Choroid plexus epithelial cell (primary cell): ENCODE results near the gene NUAK1.

Source experiments
- DNase-seq: peaks from one replicate; pipeline ENCODE4 v3.0.0-alpha.2; 2010; ENCODE audit warnings: low read depth
- H3K4me3 ChIP-seq: 2 replicates; pipeline ENCODE4 v1.5.1; 2011; ENCODE audit warnings: low read depth, mild to moderate bottlenecking, control low read depth, low read length, moderate library complexity
- TF ChIP-seq, protein P1 (sequence below): conservative IDR thresholded peaks from 2 replicates; pipeline ENCODE4 v1.5.1; 2011; ENCODE audit warnings: low read depth, mild to moderate bottlenecking, control low read depth, inconsistent platforms, low read length, moderate library complexity

NUAK1 gene

DNA sequence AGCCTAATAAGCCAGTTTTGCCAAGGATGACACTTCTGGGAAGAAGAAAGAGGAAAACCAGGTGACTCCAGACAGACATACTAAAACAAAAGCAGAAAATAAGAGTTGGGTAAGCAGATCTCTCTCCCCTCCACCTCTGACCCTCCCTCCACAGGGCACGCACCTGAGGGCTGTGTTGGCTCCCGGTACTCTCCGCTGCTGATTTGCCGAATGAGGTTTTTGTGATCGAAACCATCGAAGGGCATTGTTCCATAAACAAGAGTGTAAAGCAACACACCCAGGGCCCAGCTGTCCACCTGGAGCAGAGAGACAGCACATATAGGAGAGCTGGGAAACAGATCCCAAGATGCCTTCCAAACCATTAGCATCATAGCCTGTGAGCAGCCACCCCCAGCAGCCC lies 68.1 kb downstream of the NUAK1 start:
- no peak for DNase-seq
- TF ChIP-seq, protein P1, sequence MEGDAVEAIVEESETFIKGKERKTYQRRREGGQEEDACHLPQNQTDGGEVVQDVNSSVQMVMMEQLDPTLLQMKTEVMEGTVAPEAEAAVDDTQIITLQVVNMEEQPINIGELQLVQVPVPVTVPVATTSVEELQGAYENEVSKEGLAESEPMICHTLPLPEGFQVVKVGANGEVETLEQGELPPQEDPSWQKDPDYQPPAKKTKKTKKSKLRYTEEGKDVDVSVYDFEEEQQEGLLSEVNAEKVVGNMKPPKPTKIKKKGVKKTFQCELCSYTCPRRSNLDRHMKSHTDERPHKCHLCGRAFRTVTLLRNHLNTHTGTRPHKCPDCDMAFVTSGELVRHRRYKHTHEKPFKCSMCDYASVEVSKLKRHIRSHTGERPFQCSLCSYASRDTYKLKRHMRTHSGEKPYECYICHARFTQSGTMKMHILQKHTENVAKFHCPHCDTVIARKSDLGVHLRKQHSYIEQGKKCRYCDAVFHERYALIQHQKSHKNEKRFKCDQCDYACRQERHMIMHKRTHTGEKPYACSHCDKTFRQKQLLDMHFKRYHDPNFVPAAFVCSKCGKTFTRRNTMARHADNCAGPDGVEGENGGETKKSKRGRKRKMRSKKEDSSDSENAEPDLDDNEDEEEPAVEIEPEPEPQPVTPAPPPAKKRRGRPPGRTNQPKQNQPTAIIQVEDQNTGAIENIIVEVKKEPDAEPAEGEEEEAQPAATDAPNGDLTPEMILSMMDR: no peak
- no peak overlapping the region for H3K4me3 ChIP-seq

DNA sequence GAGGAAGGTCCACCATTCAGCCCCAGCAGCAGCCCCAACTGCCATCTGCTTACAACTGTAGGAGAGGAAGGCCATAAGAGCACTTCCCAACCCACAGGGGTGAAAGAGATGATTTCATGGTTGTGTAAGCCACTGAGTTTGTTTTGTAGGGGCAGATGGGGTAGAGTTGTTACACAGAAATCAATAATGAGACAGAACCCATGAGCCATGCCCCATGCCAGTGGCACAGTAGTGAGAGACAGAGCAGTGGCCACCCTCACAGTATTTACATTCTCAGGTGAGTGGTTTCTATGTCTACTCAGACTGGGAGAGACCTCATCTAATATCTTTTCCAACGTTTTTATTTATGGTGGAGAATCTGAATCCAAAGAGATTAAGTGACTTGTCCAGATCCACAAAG lies 68.6 kb downstream of the NUAK1 start:
- no peak for DNase-seq
- TF ChIP-seq, protein P1: no peak
- no peak overlapping the region for H3K4me3 ChIP-seq

DNA sequence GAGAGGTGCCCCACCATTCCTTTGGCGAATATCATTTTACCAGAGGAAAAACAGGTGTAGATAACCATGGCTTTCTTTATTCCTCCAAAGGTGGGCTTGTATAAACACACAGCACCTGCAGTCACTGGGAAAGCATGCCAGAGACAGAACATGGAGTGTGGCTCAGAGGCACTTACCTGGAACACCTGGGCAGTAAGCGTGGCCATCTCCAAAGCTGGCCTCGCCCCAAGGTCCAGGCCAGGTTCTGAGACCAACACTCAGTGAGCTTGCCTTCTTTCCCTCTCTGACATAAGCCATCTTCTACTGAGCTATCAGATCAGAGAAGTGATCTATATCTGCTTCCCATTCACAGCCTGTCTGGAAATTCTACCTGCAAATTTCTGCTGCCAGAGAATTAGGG lies 70.5 kb downstream of the NUAK1 start:
- H3K4me3 ChIP-seq: no peak overlapping the region
- no peak for DNase-seq
- TF ChIP-seq, protein P1: no peak

DNA sequence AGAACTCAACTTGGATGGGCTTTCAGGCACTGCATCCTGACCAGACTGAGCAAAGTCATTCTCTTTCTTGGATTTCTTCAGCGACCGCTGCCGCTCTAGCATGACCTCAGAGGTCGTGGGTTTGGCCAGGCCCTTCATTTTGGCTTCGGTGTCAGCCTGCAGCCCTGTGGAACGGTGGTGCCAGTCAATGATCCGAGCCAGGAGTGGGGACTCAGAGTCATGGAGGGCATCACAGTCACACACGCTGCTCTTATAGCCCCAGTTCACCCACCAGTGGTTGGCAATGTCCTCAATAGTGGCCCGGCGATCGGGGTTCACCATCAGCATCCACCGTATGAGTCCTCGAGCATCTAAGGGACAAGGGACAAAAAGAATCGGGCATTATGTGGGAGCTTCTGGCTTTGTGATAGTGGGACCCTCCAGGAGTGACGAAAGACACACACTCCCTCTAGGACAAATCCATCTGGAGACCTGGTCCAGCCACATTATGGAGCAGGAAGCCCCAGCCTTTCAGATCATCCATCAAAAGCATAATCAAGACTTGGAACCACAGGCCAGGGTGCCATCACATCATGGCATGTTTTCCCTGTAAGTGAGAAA lies 71.0 kb downstream of the NUAK1 start:
- TF ChIP-seq, protein P1: no peak
- H3K4me3 ChIP-seq: no peak overlapping the region
- no peak for DNase-seq

DNA sequence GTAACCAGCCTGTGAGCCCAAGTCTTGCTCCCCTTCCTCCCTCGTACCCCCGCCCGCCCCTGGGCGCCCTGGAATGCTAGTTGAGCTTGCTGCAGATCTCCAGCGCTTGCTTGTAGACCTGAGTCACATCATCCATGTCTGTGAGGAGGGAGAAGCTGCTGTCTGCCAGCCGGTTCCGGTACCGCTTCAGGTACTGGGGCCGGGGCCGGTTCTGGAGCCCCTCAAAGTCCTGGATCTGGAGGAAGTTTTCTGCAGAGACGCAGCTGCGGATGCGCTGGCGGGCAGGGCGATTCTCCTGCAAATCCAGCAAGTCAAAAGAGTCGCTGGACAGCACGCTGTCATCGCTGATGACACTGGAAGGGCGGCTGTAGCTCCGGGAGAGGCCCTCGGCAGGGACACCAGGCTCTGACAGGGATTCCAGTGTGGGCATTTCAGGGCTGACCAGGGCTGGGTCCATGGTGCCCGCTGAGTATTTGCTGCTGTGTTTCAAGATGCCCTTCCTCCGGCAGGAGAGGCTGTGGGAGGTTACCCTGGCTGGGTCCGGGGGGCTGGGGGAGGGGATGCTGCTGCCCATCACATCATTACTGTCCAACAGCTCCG lies 71.9 kb downstream of the NUAK1 start:
- TF ChIP-seq, protein P1: no peak
- no peak overlapping the region for H3K4me3 ChIP-seq
- no peak for DNase-seq

- no peak for DNase-seq
- no peak overlapping the region for H3K4me3 ChIP-seq
- TF ChIP-seq, protein P1: no peak
These were observed 72.6 kb downstream of the NUAK1 start for GRCh38 chr12:106066051-106066705.
